ENCODE measurements around the gene HMX3.

Gene HMX3

GRCh38 chr10:123148414-123149161, 12.8 kb downstream of the HMX3 start:
- DNase-seq (ENCODE audit: low read depth) = no peak
- TF ChIP-seq CTCF (conservative IDR thresholded peaks at IDR 0.05; ENCODE audit: low read depth, low read length) = no peak
- no peak overlapping the region for H3K4me3 ChIP-seq (ENCODE audit: low read depth, low read length)

- no peak for DNase-seq (ENCODE audit: low read depth)
- no peak overlapping the region for H3K4me3 ChIP-seq (ENCODE audit: low read depth, low read length)
- TF ChIP-seq CTCF (conservative IDR thresholded peaks at IDR 0.05; ENCODE audit: low read depth, low read length) = no peak
Observed at GRCh38 chr10:123149162-123149567, 13.4 kb downstream of the HMX3 start.

DNA sequence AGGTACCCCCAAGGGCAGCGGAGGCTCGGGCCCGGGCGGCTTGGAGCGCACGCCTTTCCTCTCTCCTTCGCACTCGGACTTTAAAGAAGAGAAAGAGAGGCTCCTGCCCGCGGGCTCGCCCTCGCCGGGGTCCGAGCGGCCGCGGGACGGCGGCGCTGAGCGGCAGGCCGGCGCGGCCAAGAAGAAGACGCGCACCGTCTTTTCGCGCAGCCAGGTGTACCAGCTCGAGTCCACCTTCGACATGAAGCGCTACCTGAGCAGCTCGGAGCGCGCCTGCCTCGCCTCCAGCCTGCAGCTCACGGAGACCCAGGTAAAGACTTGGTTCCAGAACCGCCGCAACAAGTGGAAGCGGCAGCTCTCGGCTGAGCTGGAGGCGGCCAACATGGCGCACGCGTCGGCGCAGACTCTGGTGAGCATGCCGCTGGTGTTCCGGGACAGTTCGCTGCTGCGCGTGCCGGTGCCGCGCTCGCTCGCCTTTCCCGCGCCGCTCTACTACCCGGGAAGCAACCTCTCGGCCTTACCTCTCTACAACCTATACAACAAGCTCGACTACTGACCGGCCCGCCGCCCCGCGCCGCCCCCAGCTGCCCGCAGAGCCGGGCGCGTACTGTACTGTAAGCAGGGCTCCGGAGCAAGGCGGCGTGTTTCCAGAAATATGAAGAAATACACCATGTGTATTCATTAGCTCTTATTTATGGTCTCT, 13.9 kb downstream of the HMX3 start:
- DNase-seq (ENCODE audit: low read depth) = peak; percentile 37
- peak overlapping the region; percentile 23 for H3K4me3 ChIP-seq (ENCODE audit: low read depth, low read length)
- TF ChIP-seq CTCF (conservative IDR thresholded peaks at IDR 0.05; ENCODE audit: low read depth, low read length) = no peak

DNA sequence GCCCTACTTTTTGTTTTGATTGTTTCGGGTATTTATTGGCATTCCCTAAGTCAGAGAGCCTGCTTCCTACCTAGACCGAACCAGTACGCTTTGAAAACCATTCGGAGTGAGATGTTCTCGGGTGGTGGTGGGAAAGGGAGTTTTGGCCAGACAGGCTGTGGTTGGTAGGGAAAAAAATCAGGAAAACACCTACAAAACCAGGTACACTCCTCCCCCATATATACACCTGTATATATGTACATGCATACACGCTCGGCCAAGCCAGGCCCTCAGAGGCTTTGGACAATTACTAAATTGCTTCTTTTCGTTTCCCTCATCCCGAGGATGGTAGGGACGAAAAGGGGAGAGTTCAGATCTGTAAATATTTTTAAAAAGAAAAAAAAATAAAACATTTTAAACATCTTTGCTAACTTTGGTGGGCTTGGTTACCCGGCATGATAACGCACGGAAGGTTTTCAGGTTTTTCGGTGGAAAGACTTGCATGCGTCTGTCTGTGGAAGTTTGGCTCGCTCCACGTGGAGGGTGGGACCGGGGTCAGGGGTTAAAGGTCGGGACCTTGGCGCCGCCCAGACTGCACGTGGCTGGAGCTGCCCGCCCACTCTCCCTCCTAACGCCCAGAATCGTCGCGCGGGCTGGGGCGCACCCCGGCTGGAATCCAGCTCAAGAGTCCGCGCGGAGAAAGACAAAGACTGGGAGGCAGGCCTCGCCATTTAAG, 14.7 kb downstream of the HMX3 start:
- no peak for DNase-seq (ENCODE audit: low read depth)
- no peak overlapping the region for H3K4me3 ChIP-seq (ENCODE audit: low read depth, low read length)
- TF ChIP-seq CTCF (conservative IDR thresholded peaks at IDR 0.05; ENCODE audit: low read depth, low read length) = no peak

GRCh38 chr10:123150986-123151736, 15.4 kb downstream of the HMX3 start:
- no peak for TF ChIP-seq CTCF (conservative IDR thresholded peaks at IDR 0.05; ENCODE audit: low read depth, low read length)
- no peak overlapping the region for H3K4me3 ChIP-seq (ENCODE audit: low read depth, low read length)
- DNase-seq (ENCODE audit: low read depth) = no peak

GRCh38 chr10:123151737-123152135, 16.0 kb downstream of the HMX3 start:
- H3K4me3 ChIP-seq (ENCODE audit: low read depth, low read length) = no peak overlapping the region
- TF ChIP-seq CTCF (conservative IDR thresholded peaks at IDR 0.05; ENCODE audit: low read depth, low read length) = no peak

More at GRCh38 chr10:123151737-123152135, 16.0 kb downstream of the HMX3 start:
- DNase-seq (ENCODE audit: low read depth) = no peak

Data from choroid plexus epithelial cell (primary cell).